DMS 273 treated with DMSO at 0.1 percent for 48 hours (cell line): ENCODE data around the gene ATG2A.

ENCODE experiments used
- DNase-seq: peaks from one replicate; lab custom pipeline; 2025; lab: John Stamatoyannopoulos, UW

ATG2A gene

GRCh38 chr11:64900774-64901173 is 16.2 kb downstream of the ATG2A start:
- no peak for DNase-seq

- DNase-seq, result no peak
These were observed 16.7 kb downstream of the ATG2A start for GRCh38 chr11:64900263-64900678.

DNA sequence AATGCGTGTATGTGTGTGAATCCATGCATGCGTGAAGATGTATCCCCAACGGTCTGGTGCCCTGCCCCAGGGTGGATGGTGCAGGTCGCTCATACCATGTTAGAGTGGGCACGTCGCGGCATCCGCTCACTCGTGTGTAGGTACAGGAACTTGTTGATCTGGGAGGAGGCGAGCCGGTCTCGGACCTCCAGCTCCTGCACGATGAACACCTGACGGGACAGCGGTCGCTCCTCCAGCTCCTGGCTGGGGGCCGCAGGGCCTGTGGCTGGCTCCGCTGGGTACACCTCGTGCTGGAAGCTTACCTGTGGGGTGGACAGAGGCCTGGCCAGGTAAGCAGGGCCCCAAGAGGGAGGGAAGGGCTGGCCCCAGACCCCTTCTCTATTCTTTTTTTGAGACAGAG is 18.5 kb downstream of the ATG2A start:
- DNase-seq, result no peak

DNA sequence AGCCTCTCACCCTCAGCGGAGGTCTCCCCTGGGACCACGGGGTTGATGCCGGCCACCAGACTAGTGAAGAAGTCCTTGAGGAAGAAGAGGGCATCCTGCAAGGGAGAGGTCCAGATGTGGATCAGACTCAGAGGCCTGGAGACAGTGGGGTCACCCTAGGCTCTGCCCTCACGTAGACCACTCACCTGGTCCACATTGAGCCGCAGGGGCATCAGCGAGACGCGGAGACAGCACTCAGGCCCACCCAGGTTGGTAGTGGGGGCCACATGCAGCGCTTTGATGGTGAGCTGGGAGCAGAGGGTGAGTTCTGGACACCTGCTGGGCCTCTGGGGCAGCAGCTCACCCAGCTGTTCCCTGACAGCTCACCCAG is 18.9 kb downstream of the ATG2A start:
- DNase-seq, result no peak

GRCh38 chr11:64897381-64898075 is 19.5 kb downstream of the ATG2A start:
- DNase-seq, result no peak

DNA sequence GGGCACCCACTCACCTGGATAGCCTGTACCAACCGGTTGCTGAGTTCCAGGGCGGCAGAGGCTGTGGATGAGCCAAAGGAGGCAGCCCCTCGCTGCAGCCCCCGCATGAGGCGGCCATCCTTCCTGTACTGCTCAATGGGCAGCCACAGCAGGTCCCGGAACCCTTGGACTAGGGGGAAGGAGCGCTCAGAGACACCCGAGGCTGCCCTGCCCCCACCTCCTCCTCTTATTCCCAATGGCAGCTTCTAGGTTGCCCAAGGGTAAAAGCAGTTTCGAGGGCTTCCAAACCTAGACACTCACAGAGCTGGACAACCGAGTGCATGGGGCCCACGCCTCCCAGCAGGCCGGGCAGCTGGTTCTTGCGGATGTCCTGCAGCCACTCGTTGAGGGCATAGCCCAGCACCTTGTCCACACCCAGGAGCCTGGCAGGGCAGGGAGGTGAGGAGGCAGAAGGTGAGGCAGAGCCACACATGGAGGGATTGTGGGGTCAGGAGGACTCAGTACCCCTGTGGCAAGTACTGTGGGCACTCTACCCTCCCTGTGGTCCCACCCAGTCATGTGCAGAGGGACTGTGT is 20.5 kb downstream of the ATG2A start:
- no peak for DNase-seq

GRCh38 chr11:64894812-64895452 is 22.1 kb downstream of the ATG2A start:
- DNase-seq, result no peak

DNA sequence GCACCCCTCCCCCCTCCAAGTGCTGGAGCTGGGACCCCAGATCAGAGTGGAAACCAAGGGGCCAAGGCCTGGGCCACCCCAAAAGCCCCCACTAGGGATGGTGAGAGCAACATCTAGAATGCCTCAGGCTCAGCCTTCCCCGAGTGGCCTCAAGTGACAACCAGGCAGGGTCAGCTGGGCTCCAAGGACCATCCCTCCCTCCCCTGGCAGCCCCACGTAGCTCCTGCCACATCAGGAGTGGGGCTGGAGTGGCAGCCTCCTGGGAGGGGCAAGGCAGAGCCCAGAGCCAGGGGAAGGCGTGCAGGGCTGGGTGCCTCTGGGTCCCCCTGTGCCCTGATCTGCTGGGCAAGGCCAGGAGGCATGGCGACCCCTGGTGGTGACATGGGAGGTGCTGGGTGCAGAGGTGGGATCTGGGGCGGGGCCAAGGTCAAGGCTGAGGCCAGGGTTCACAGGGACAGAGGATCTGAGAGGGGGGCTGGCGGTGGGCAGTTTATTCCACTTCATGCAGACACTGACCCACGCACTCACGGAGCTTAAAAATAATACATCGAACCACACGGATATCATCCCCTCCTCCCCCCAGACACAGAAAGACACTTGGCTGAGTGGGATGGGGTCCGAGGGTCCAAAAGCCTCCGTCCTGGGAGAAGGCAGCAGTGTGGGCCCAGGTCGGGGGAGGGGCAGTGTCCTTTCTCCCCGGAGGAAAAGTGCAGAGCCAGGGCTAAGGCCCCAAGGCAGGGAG is 22.8 kb downstream of the ATG2A start:
- no peak for DNase-seq

DNA sequence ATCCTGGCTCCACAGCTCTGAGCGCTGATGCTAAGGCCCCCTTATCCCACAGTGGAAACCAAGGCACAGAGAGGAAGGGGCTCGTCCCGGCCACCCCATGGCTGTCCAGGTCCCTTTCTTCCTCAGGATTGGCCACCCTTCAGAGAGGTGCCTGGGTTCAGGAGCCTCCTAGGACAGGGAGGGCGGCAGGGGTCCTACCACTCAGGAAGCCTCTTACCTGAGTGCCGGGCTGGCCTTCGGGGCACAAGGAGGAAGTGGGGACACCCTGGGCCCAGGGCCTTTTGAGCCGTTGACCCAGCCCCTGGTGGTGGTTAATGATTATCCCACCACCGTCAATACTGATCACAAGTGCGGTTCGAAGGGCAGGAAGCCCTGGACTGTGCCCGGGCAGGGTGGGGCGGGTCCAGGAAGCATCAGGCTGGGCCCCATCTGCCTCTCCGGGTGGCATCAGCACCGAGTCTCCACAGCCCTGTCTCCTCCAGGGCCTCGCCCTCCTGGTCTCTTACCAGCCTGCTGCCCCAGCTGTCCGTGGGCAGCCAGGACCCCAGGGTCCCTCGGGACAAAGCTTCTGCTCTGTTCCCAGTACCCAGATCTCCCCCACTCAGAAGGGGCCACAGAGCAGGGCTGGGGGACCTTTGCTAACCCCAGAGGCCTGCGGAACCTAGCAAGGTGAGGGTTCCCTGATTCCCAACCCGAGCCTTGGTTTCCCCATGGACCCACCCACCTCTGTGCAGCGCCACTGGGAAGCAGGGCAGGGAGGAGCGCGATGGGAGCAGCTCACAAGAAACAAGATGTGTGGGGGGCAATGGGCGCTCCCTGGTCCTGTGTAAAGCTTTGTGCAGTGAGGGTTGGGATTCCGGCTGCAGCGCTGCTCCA is 23.6 kb downstream of the ATG2A start:
- DNase-seq, result no peak

DNA sequence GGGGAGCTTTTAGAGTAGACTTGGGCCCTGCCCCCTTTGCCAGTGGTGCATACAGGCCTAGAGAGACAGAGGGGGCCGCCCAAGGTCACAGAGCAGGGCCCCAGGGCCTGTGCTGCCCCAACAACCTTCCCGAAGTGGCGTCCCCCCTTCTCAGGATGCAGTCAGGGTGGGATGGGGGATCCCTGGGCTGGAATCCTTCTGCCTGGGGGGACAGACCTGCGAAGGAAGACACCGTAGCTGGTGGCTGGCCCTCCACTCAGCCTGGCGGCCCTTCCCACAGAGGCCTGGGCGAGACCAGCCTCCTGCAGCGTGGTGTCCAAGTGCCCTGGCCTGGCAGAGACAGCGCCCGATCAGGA is 24.2 kb downstream of the ATG2A start:
- DNase-seq, result no peak

- no peak for DNase-seq
These were observed 24.6 kb downstream of the ATG2A start for GRCh38 chr11:64892411-64892831.

- DNase-seq, result no peak
These were observed 25.1 kb downstream of the ATG2A start for GRCh38 chr11:64891880-64892279.

GRCh38 chr11:64891215-64891848 is 25.7 kb downstream of the ATG2A start:
- DNase-seq, result no peak

- DNase-seq, result no peak
These were observed 26.5 kb downstream of the ATG2A start for GRCh38 chr11:64890522-64890939.

DNA sequence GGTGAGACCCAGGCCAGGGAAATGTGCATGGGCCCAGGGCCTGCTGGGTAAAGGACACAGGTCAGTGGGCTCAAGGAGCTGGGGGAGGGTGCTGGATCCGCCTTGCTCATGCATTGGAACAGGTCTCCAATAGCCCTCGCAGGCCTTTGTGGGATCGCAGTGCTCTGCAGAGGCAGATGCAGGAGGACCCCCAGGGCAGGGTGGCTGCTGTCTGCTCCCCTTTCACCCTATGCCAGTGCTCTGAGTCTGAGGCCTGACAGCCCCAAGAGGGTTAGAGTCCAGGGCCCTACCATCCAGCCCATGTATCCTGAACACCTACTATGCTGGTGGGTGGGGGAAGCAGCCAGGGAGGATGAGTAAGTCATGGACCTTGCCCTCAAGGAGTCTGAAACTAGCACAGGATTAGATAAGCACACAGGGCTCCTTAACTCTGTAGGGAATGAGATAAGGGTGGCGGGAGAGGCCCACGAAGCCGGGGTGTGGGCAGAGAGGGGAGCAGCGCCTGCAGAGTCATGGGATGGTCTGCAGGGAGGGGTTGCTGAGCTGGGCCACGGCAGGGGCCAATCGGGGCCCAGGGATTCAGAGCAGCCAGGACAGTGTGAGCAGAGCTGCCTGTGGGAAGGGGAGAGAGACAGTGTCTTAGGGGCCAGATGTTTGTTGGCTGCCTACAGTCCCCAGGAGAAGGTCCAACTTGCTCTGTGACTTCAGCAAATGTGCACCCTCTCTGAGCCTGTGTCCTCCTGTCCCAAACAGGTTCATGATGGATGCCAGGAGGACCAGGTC is 28.1 kb downstream of the ATG2A start:
- DNase-seq, result no peak

DNA sequence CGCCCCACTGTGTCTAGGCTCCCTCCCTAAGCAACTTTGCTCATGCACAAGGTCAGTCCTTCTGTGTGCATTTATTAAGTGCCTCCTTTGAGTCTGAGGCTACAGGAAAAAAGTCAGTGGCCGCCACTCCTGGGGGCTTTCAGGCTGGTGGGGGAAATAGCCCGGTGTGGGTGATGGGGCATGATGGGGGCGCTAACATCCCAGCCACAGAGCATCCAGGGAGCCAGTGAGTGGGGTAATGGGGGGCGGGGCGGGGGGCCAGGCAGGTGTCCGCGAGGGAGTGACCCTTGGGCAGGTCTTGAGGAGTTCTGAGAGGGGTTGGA is 28.6 kb downstream of the ATG2A start:
- no peak for DNase-seq

- no peak for DNase-seq
These were observed 29.1 kb downstream of the ATG2A start for GRCh38 chr11:64887757-64888405.

DNA sequence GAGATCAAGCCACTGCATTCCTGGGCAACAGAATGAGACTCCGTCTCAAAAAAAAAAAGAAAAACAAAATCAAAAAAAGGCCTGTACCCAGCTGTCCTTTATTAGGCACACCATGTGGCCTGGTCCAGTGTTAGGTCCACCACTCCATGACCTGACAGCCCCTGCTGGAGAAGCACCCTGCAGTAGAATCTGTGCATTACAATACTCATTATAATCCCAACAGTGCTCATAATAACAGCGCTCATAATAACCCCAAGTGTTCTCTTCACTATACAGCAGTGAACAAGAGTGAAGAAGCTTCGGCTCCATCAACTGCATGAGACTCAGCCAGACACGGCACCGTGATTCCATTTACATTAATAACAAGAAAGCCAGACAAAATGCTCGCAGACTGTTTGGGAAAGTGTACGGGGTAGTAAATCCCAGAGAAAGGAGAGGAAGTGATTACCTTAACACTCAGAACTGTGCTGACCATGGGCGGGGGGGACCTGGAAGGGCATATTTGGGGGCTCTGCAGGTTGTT is 29.7 kb downstream of the ATG2A start:
- DNase-seq, result no peak

- no peak for DNase-seq
These were observed 31.4 kb downstream of the ATG2A start for GRCh38 chr11:64885367-64886286.
